ENCODE results near the gene PHF13.
"Not testable (repeated sequence)": the region's sequence is repeated elsewhere in the genome, so short reads cannot be mapped to it uniquely, and the experiment has no call there.

Gene PHF13

GRCh38 chr1:6660415-6661049 lies 47.0 kb downstream of the PHF13 start:
- DNase-seq (ENCODE audit: low read depth in 2 of 2): no peak

GRCh38 chr1:6662468-6662867 lies 48.9 kb downstream of the PHF13 start:
- DNase-seq (ENCODE audit: low read depth in 2 of 2): not testable (repeated sequence)

GRCh38 chr1:6666696-6667095 lies 53.2 kb downstream of the PHF13 start:
- no peak for DNase-seq (ENCODE audit: low read depth in 2 of 2)

GRCh38 chr1:6667139-6667538 lies 53.6 kb downstream of the PHF13 start:
- no peak for DNase-seq (ENCODE audit: low read depth in 2 of 2)

GRCh38 chr1:6668503-6668902 lies 55.0 kb downstream of the PHF13 start:
- no peak for DNase-seq (ENCODE audit: low read depth in 2 of 2)

GRCh38 chr1:6672558-6672957 lies 59.0 kb downstream of the PHF13 start:
- no peak for DNase-seq (ENCODE audit: low read depth in 2 of 2)
